HG02885 (cell line): Measurements from ENCODE around the gene ORM2.
"Not testable (repeated sequence)": the region's sequence is repeated elsewhere in the genome, so short reads cannot be mapped to it uniquely, and the experiment has no call there.

Experiments used
- ATAC-seq: cut with Tn5 transposase; IDR thresholded peaks from one replicate; pipeline ENCODE4 v1.9.1; 2021; ENCODE audit warnings: mild to moderate bottlenecking; ENCODE audit not compliant: unreplicated experiment, poor library complexity

The ORM2 gene

DNA sequence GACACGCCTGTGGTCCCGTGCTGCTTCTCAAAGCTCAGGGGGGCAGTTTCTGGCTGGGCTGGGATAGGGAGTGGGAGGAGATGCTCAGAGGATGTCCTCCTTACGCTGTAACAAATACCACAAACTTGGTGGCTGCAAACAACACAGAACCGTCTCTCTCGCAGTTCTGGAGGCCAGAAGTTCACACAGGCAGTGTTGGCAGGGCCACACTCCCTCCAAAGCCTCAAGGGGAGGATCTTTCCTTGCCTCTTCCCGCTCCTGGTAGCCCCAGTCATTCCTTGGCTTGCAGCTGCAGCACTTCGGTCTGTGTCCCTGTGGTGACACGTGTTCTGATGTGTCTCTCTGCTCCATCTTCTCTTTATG is 17.2 kb upstream of the ORM2 start:
- ATAC-seq = no peak

DNA sequence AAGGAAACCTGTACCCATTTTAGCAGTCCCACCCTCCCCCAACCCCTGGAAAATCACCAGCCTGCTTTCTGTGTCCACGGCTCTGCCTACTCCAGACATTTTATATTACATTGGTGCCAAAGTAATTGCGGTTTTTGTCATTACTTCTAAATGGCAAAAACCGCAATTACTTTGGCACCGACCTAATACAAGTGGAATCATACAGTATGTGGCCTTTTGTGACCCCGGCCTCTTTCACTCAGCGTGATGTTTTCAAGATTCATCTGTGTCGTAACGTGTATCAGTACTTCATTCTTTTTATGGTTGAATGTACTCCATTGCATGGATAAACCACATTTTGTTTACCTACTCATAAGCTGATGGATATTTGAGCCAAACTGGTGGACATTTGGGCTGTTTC is 16.5 kb upstream of the ORM2 start:
- ATAC-seq = no peak

DNA sequence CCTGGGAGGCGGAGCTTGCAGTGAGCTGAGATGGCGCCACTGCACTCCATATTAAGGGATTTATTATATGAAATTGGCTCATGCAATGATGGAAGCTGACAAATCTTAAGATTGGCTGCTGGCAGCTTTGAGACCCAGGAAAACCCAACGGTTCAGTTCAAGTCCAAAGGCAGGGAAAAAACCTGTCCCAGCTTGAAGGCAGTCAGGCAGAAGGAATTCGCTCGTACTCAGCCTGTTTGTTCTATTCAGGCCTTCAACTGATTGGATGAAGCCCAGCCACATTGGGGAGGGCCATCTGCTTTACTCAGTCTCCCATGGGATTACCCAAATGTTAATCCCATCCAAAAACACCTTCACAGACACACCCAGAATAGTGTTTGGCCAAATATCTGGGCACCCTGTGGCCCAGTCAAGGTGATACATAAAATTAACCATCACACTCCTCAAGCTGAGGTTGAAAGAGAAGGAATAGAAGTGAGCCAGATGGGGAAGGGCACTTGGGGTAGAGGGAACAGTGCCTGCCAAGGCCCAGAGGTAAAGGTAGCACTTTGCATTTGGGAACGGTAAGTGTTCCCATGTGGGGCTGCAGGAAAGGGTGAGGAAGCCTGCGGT is 15.3 kb upstream of the ORM2 start:
- no peak for ATAC-seq

DNA sequence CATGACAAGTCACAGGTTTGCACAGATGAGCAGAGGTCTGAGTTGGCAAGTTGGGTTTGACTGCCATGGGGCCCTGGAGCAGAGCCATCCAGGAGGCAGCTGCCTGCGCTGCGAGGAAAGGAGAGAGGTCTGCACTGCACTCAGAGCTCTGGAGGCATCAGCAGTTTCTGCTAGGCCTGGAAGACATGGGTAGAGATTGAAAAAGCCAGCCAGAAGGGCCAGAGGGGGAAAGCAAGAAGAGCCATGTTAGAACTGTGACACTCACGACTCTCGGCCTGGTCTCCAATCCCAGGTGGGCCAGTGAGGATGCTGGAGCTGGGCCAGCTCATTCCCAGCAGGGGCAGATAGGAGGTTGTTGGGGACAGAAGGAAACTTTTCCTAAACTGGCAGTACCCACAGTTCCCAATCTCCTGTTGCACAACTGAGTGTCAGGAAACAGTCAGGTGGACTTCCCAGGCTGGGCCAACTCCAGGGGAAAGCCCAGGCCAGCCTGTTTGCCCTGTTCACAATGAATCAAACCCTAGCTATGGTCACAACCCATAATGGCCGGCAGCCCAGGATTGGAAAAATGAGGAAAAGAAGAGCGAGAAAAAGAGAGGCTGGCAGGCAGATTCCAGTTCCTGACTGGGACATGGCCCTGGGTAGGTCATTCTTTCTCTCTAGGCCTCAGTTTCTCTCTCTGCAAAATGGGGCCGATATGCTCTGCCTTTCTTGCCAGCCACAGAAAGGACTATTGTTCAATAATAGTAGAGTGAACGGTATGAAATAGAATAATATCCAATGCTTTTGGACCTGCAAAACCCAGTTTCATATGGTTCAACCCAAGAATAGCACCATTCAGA is 14.6 kb upstream of the ORM2 start:
- ATAC-seq = no peak

DNA sequence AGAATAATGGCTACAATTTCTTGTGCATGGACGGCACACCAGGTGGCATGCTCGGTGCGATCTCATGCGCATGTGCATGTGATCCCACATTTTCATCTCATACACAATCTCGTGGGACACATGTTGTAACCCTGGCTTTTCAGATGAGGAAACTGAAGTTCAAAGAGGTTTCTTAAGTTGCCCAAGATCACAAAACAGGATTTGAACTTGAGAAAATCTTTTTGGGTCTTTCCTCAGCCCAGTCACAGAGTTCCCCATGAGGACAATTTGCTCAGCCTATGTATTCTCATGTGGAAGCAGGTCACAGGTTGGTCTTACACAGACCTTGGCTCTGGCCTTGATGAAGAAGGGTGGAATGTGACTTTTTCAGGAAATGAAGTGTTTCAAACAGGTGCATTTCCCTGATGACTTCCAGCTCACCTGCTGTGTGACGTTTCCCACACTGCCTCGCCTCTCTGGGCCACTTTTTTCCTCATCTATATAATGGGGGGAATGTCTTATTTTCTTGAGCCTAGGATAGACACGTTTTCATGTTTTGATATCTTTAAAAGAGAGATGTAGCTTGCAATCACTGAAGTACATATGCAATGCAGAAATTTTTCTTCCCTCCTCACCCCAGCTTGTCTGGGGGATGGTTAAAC is 13.8 kb upstream of the ORM2 start:
- no peak for ATAC-seq

DNA sequence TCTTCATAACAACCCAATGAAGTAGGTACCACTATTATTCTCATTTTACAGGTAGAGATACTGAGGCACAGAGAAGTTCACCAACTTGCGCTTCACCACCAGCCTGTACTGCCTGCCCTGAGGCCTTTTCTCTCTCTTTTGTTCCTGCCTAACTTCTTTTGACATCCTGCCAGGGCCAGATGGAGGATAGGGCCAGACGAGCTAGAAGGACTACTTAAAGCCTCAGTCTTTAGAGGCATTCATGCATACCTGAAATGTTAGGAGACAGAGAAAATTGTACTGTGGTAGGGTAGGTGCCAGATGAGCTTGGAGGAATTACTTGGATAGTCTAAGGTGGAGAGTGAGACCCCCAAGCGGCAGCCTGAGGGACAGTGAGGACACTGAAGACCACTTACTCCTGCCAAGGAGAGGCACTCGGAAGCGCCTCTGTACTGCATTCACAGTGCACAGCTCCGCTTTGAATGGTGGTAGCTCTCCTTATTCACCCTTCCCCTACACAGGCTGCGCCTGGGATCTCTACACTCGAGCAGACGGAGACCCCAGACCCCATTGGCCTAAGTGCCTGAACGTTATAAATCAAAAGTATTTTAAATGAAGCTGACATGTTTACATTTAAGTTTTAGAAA is 13.0 kb upstream of the ORM2 start:
- no peak for ATAC-seq

DNA sequence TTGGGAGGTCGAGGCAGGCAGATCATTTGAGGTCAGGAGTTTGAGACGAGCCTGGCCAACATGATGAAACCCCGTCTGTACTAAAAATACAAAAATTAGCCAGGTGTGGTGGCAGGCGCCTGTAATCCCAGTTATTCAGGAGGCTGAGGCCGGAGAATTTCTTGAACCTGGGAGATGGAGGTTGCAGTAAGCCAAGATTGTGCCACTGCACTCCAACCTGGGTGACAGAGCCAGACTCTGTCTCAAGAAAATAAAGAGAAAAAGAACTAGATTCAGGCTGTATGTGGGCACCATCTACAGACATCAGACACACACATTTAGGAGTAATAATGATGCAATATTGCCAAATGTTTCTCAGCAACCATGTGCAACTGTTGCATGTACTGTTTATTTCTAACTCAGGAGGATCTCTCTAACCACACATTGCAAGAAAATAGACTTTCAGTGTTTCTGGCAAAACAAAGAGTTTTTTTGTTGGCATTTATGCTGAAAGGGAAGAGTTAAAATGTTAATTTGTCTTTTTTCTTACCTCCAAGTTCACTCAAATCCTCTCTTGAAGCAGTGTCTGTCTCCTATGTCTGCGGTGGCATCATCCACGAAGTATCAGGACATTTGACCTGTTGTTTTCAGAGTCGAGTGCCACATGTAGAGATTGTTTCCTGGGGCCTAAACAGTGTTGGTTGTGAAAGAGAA is 11.9 kb upstream of the ORM2 start:
- no peak for ATAC-seq

DNA sequence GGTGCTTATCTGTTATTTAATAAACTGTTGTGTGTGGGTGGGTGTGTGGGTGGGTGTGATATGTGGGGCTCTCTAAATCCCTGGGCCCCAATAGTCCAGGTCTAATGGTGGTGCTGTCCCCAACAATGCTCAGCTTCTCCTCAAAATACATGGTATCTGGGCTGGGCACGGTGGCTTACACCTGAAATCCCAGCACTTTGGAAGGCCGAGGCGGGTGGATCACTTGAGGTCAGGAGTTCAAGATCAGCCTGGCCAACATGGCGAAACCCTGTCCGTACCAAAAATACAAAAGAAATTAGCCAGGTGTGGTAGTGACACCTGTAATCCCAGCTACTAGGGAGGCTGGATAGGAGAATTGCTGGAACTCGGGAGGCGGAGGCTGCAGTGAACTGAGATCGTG is 11.3 kb upstream of the ORM2 start:
- no peak for ATAC-seq

DNA sequence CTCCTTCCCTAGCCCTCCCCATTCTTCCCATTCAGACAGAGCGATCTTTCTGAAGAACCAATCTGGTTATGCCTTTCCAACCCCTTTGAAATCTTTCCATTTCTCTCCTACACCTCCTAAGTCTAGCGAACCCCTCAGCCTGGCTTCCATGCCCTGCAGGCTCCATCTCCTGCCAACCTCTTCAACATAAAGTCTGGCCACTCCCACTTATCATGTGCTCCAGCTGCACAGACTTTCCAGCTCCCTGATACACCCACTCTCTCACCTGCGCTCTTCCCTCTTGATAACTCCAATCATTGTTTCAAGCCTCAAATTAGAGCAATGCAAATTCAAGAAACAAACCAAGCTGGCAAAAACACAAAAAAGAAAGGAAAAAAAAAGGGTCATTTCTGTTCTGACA is 10.5 kb upstream of the ORM2 start:
- ATAC-seq = no peak

DNA sequence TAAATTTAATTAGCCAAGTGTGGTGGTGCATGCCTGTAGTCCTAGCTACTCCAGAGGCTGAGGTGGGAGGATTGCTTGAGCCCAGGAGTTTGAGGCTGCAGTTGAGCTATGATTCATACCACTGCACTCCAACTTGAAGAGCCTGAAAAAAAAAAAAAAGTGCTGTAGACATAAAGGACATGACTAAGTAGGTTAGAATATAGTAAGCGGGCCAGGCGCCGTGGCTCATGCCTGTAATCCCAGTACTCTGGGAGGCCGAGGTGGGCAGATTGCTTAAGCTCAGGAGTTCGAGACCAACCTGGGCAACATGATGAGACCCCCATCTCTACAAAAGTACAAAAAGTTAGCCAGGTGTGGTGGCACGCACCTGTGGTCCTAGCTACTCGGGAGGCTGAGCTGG is 9.0 kb upstream of the ORM2 start:
- ATAC-seq = not testable (repeated sequence)

DNA sequence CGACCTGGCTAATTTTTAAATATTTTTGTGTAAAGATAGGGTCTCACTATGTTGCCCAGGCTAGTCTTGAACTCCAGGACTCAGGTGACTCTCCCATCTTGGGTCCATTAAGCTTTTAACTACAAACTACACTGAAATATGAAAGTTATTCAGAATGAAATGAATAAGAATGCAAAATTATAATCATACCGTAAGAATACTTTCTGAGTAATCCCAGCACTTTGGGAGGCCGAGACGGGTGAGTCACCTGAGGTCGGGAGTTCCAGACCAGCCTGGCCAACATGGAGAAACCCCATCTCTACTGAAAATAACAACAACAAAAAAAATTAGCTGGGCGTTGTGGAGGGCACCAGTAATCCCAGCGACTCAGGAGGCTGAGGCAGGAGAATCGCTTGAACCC is 7.9 kb upstream of the ORM2 start:
- ATAC-seq = no peak

DNA sequence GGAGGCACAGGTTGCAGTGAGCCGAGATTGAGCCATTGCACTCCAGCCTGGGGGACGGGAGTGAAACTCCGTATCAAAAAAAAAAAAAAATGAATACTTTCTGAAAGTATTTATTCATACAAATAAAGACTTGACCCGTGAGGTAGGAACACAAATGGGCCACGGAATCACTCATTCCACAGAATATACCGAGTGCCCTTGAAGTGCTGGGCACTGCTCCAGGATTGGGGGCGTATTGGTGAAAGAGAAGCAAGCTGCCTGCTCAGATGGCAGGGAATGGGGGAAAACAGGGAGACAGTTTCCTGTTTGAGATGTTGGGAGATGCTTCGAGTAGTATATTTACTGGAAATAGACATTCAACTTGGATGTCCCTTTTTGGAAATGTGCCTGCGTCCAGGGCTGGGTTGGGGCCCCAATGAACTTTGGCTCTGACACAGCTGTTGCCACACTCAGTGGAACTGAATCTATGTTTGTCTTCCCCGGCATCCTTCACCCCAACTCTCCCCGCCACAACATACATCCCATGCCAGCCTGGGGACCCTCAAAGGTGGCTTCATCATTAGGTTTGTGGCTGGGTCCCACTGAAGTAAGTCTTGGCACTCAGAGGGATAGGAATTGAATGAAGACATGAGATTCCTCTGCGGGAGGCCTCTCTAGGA is 7.4 kb upstream of the ORM2 start:
- ATAC-seq = not testable (repeated sequence)

DNA sequence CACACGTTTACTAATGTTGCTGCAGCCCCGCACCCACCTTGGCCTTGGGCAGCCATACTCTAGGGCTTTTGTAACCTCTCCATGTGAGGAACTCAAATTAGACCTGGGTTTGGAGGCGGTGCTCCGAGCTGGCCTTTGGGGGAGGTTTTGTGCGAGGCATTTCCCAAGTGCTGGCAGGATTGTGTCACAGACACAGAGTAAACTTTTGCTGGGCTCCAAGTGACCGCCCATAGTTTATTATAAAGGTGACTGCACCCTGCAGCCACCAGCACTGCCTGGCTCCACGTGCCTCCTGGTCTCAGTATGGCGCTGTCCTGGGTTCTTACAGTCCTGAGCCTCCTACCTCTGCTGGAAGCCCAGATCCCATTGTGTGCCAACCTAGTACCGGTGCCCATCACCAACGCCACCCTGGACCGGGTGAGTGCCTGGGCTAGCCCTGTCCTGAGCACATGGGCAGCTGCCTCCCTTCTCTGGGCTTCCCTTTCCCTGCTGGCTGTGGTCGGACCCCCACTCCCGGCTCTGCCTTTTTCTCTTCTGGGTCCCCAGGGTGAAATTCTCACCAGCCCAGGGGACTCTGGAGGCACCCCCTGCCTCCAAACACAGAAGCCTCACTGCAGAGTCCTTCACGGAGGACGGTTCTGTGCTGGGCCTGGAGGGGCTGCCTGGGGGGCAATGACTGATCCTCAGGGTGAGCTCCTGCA is 6.7 kb upstream of the ORM2 start, which contains the start of gene ORM1:
TSS of gene ORM1 (plus strand) at position 268 of the 701 bp plus-strand sequence. CDS start at position 304, 36 bp downstream.
- ATAC-seq = not testable (repeated sequence)

DNA sequence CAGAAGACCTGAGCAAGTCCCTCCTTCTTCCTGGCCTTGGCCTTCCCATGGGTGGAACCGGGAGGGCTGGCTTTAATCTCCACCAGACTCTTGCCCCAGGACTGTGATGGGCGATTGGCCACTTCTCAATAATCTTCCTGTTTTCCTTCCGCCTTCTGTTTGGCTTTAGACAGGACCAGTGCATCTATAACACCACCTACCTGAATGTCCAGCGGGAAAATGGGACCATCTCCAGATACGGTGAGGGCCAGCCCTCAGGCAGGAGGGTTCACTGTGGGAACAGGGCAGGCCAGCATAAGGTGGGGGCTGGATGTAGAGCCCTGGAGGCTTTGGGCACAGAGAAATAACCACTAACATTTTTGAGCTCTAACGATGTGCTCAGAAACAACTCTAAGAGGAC is 5.8 kb upstream of the ORM2 start:
- not testable (repeated sequence) for ATAC-seq

DNA sequence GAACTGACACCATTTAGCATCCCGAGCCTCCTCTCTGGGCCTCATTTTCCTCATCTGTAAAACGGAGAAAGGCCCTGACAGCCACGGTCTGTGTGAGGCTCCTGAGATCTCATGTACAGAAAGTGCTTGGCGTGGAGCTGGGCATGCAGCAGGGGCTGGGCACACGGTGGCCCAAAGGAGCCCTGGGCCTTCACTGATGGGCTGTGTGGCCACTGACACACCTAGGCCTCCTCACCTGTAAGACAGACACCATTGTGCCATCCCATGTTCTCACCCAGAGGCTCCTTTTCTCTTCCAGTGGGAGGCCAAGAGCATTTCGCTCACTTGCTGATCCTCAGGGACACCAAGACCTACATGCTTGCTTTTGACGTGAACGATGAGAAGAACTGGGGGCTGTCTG is 5.2 kb upstream of the ORM2 start:
- no peak for ATAC-seq

DNA sequence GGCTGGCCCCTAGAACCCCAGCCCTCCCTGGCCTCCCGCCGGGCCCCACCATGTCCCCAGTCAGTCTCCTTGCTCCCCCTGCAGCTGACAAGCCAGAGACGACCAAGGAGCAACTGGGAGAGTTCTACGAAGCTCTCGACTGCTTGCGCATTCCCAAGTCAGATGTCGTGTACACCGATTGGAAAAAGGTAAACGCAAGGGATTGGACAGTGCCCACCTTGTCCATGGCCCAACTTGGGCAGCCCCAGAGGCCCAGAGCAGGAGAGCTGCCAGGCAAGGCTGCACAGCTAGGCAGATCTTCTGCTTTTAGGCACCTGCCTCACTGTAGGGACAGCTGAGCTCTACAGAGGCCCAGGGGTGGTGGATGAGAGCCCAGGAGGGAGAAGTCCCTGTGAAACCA is 4.7 kb upstream of the ORM2 start:
- not testable (repeated sequence) for ATAC-seq

DNA sequence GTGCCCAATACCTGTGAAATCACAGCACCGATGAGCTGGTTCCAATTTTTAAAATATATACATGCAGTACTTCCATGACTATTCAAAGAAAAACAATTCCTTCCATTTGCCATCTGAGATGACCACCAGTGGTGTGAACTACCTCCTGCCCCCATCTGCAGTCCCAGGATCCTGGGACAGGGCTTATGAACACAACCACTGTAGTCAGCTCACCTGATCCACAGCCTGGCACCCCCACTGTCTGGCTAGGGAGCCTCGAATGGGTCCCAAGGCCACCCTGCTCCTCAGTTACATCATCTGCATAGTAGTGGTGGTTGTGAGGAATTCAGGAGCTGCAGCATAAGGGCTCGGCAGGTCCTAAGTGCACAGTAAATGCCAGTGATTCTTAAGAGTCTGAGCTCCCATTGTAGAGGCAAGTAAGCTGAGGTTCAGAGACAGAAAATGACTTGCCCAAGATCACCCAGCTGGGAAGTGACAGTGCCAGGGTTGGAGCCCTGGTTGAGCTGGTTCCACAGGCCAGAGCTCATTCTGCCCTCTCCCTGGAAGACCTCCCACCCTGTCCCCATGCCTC is 3.9 kb upstream of the ORM2 start:
- ATAC-seq = not testable (repeated sequence)

DNA sequence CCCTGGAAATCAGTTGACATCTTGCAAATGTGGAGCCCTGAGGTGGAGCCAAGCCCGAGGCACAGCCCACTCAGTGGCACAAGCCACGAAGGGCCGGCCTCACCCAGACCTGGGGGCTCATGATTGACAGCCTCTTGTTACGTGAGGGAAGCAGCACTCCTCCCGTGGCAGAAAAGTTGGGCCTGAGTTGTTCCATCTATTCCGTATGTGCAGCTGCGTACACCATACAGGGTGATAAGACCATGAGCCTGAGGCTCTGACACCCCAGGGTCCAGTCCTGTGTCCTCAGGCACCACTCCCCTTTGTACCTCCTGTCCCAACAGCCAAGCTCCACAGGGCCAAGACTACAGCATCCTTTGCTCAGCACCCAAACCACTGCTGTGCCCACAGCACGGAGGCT is 1.9 kb upstream of the ORM2 start:
- no peak for ATAC-seq

DNA sequence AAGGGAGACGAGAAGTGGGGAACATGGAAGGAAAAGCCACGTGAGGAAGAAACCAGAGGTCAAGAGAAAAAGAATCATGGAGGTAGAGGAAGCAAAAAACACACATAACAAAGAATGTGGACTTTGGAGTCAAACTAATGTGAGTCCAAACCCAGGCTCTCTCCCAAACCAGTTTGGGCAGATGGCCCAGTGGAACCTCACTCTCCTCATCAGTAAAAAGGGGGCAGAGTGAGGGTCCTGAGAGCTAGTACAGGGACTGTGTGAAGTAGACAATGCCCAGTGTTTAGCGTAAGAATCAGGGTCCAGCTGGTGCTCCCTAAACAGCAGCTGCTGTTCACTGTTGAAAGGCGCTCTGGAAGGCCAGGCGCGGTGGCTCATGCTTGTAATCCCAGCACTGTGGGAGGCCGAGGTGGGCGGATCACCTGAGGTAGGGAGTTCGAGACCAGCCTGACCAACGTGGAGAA is 1.3 kb upstream of the ORM2 start:
- not testable (repeated sequence) for ATAC-seq
